UCSD-AML1 (cell line): ENCODE results near the gene RAB8B.

ENCODE experiments used
- DNase-seq: peaks from one replicate; lab custom pipeline; 2025; ENCODE audit not compliant: unreplicated experiment; lab: John Stamatoyannopoulos, UW

The RAB8B gene

GRCh38 chr15:63260791-63261190, 71.4 kb downstream of the RAB8B start:
- no peak for DNase-seq

GRCh38 chr15:63261311-63261710, 71.9 kb downstream of the RAB8B start:
- DNase-seq = no peak

GRCh38 chr15:63263519-63263918, 74.1 kb downstream of the RAB8B start:
- DNase-seq = no peak

GRCh38 chr15:63264688-63265293, 75.4 kb downstream of the RAB8B start:
- no peak for DNase-seq

GRCh38 chr15:63274427-63274826, 85.0 kb downstream of the RAB8B start:
- DNase-seq = no peak

- no peak for DNase-seq
These were observed 87.1 kb downstream of the RAB8B start for GRCh38 chr15:63276342-63277037.

GRCh38 chr15:63277038-63277892, 87.9 kb downstream of the RAB8B start, which contains the start of gene APH1B:
Gene APH1B (plus strand): TSS chr15:63277605. CDS start chr15:63277624, 19 bp downstream.
- DNase-seq = peak; percentile 88

- no peak for DNase-seq
These were observed 88.6 kb downstream of the RAB8B start for GRCh38 chr15:63277893-63278456.

GRCh38 chr15:63283126-63283525, 93.7 kb downstream of the RAB8B start:
- DNase-seq = no peak

- no peak for DNase-seq
These were observed 94.9 kb downstream of the RAB8B start for GRCh38 chr15:63284335-63284734.

- DNase-seq = no peak
These were observed 97.7 kb downstream of the RAB8B start for GRCh38 chr15:63287109-63287508.

GRCh38 chr15:63288342-63288741, 98.9 kb downstream of the RAB8B start:
- no peak for DNase-seq

GRCh38 chr15:63288778-63289378, 99.5 kb downstream of the RAB8B start:
- no peak for DNase-seq

- no peak for DNase-seq
These were observed 102.1 kb downstream of the RAB8B start for GRCh38 chr15:63291507-63291906.

GRCh38 chr15:63292241-63292640, 102.8 kb downstream of the RAB8B start:
- DNase-seq = no peak

- no peak for DNase-seq
These were observed 103.4 kb downstream of the RAB8B start for GRCh38 chr15:63292771-63293170.

- no peak for DNase-seq
These were observed 105.0 kb downstream of the RAB8B start for GRCh38 chr15:63294359-63294758.

GRCh38 chr15:63295341-63295740, 105.9 kb downstream of the RAB8B start:
- DNase-seq = no peak

GRCh38 chr15:63296195-63296594, 106.8 kb downstream of the RAB8B start:
- no peak for DNase-seq

- no peak for DNase-seq
These were observed 110.7 kb downstream of the RAB8B start for GRCh38 chr15:63299943-63300575.

- DNase-seq = no peak
These were observed 111.7 kb downstream of the RAB8B start for GRCh38 chr15:63301088-63301487.
